ENCODE measurements around the gene ACBD4. TPM values are rescaled to one million over a fixed set of nuclear protein-coding genes. Genes with fewer than 3 reads are reported as not detected.

Gene ACBD4
- total and polyA plus RNA-seq, 2 of the 13 experiments (the other 11 are each of a cell fraction or from before 2014, with no cell fraction given), result 16.1 to 26.9 TPM

DNA sequence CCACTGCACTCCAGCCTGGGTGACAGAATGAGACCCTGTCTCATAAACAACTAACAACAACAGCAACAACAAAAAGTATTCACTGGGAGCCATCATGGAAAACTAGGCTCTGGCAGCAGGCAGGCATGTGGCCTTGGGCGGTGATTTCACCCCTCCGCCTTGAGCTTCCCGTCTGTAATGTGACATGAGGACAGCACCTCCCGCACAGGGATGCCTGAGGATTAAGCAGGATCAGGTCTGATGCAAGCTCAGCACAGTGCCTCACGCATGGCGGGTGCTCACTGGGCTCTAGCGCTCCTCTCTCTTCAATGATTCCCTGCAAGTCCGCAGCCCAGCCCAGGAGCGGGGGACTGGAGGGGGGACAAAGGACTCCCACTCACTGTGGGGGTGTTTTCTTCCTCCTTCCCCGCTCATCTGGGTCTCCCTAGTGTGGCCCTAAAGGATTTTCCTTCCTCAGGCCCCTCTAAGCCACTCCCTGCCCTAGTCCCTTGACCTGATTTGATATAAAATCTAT, 6.0 kb upstream of the ACBD4 start (continued):
- TF ChIP-seq, protein P1, sequence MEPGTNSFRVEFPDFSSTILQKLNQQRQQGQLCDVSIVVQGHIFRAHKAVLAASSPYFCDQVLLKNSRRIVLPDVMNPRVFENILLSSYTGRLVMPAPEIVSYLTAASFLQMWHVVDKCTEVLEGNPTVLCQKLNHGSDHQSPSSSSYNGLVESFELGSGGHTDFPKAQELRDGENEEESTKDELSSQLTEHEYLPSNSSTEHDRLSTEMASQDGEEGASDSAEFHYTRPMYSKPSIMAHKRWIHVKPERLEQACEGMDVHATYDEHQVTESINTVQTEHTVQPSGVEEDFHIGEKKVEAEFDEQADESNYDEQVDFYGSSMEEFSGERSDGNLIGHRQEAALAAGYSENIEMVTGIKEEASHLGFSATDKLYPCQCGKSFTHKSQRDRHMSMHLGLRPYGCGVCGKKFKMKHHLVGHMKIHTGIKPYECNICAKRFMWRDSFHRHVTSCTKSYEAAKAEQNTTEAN (CRISPR knock-in tag; conservative IDR thresholded peaks at IDR 0.05), result peak; percentile 69; the same call in 1 of the 2 replicates
- TF ChIP-seq NFYC (CRISPR knock-in tag; IDR thresholded peaks at IDR 0.05) (no peak), SMAD3 (CRISPR knock-in tag; IDR thresholded peaks at IDR 0.05) (peak; percentile 81), ZNF484 (CRISPR knock-in tag; IDR thresholded peaks at IDR 0.05; ENCODE audit: borderline replicate concordance, low read depth) (no peak), POLR2A (IDR thresholded peaks at IDR 0.05; ENCODE audit: insufficient read depth in 1 of 2, low read depth in 2 of 2, low read length in 2 of 2) (peak in 1 of 2 experiments; percentile 43; a peak in 1 of 4 replicates), GZF1 (CRISPR knock-in tag; IDR thresholded peaks at IDR 0.05) (no peak), RXRA (CRISPR knock-in tag; IDR thresholded peaks at IDR 0.05) (peak; percentile 89), BORCS8-MEF2B (CRISPR knock-in tag; IDR thresholded peaks at IDR 0.05) (0 out of 2 replicates have a peak, but pooled peaks have one; percentile 5), EZH2 (conservative IDR thresholded peaks at IDR 0.05; ENCODE audit: low read depth, low read length) (no peak), KAT2B (IDR thresholded peaks at IDR 0.05; ENCODE audit: borderline replicate concordance, low read depth, low read length) (no peak), BRD4 (CRISPR knock-in tag; IDR thresholded peaks at IDR 0.05) (no peak), RERE (CRISPR knock-in tag; IDR thresholded peaks at IDR 0.05; ENCODE audit: low read depth) (no peak), NCOA5 (CRISPR knock-in tag; IDR thresholded peaks at IDR 0.05) (no peak), SP5 (CRISPR knock-in tag; IDR thresholded peaks at IDR 0.05; ENCODE audit: borderline replicate concordance, low read depth) (peak; percentile 40), REL (CRISPR knock-in tag; conservative IDR thresholded peaks at IDR 0.05) (no peak), THAP11 (CRISPR knock-in tag; IDR thresholded peaks at IDR 0.05) (peak; percentile 66), MATR3 (CRISPR knock-in tag; IDR thresholded peaks at IDR 0.05) (no peak), ZFP36 (IDR thresholded peaks at IDR 0.05; ENCODE audit: borderline replicate concordance, low read depth, low read length, partially characterized antibody) (no peak), KMT2B (CRISPR knock-in tag; IDR thresholded peaks at IDR 0.05) (0 out of 2 replicates have a peak, but pooled peaks have one; percentile 38), RXRB (CRISPR knock-in tag; IDR thresholded peaks at IDR 0.05; ENCODE audit: borderline replicate concordance) (peak; percentile 82), MXI1 (IDR thresholded peaks at IDR 0.05; ENCODE audit: borderline replicate concordance, low read depth, low read length) (peak; percentile 73; the same call in 1 of the 3 replicates)
- TF ChIP-seq, protein P2, sequence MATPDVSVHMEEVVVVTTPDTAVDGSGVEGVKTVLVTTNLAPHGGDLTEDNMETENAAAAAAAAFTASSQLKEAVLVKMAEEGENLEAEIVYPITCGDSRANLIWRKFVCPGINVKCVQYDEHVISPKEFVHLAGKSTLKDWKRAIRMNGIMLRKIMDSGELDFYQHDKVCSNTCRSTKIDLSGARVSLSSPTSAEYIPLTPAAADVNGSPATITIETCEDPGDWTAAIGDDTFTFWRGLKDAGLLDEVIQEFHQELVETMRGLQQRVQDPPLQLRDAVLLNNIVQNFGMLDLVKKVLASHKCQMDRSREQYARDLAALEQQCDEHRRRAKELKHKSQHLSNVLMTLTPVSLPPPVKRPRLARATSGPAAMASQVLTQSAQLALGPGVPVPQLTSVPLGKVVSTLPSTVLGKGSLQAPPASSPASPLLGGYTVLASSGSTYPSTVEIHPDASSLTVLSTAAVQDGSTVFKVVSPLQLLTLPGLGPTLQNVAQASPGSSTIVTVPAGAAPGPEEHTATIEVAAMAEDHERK (CRISPR knock-in tag; IDR thresholded peaks at IDR 0.05; ENCODE audit: low read depth), result no peak
- TF ChIP-seq, protein P3, sequence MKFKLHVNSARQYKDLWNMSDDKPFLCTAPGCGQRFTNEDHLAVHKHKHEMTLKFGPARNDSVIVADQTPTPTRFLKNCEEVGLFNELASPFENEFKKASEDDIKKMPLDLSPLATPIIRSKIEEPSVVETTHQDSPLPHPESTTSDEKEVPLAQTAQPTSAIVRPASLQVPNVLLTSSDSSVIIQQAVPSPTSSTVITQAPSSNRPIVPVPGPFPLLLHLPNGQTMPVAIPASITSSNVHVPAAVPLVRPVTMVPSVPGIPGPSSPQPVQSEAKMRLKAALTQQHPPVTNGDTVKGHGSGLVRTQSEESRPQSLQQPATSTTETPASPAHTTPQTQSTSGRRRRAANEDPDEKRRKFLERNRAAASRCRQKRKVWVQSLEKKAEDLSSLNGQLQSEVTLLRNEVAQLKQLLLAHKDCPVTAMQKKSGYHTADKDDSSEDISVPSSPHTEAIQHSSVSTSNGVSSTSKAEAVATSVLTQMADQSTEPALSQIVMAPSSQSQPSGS (CRISPR knock-in tag; IDR thresholded peaks at IDR 0.05), result 0 out of 2 replicates have a peak, but pooled peaks have one; percentile 27
